ENCODE data around the gene SPTBN1. TPM values are rescaled to one million over a fixed set of nuclear protein-coding genes. Genes with fewer than 3 reads are reported as not detected.

The SPTBN1 gene
- total RNA-seq, 2 donors from 2014 or later = 321 to 326 TPM

- peak; percentile 79 for ATAC-seq
- DNase-seq = no peak
- intact Hi-C loops (cut with DNase I, micrococcal nuclease) = no loop called here
These were observed 153.5 kb downstream of the SPTBN1 start for GRCh38 chr2:54609647-54610046.

GRCh38 chr2:54610700-54611099, 154.6 kb downstream of the SPTBN1 start:
- intact Hi-C loops (cut with DNase I, micrococcal nuclease) = no loop called here
- no peak for DNase-seq
- ATAC-seq = no peak

- ATAC-seq (peak; percentile 22), DNase-seq (no peak)
- intact Hi-C loops (cut with DNase I, micrococcal nuclease) = no loop called here
These were observed 155.9 kb downstream of the SPTBN1 start for GRCh38 chr2:54611830-54612545.

- intact Hi-C loops (cut with DNase I, micrococcal nuclease) = no loop called here
- no peak for DNase-seq
- ATAC-seq = no peak
These were observed 157.3 kb downstream of the SPTBN1 start for GRCh38 chr2:54613386-54613785.

GRCh38 chr2:54613794-54614257, 157.7 kb downstream of the SPTBN1 start:
- no peak for DNase-seq
- ATAC-seq = peak; percentile 17
- intact Hi-C loops (cut with DNase I, micrococcal nuclease) = no loop called here

GRCh38 chr2:54614819-54615218, 158.7 kb downstream of the SPTBN1 start:
- DNase-seq = no peak
- intact Hi-C loops (cut with DNase I, micrococcal nuclease) = no loop called here
- ATAC-seq = no peak

- intact Hi-C loops (cut with DNase I, micrococcal nuclease) = no loop called here
- no peak for ATAC-seq
- DNase-seq = no peak
These were observed 159.9 kb downstream of the SPTBN1 start for GRCh38 chr2:54615832-54616534.

- intact Hi-C loops (cut with DNase I, micrococcal nuclease) = no loop called here
- DNase-seq (no peak), ATAC-seq (no peak)
These were observed 161.3 kb downstream of the SPTBN1 start for GRCh38 chr2:54617409-54617808.

GRCh38 chr2:54618646-54619565, 162.8 kb downstream of the SPTBN1 start:
- DNase-seq = no peak
- intact Hi-C loops (cut with DNase I, micrococcal nuclease) = no loop called here

GRCh38 chr2:54619660-54620231, 163.6 kb downstream of the SPTBN1 start:
- no peak for DNase-seq

More at GRCh38 chr2:54618646-54619565, 162.8 kb downstream of the SPTBN1 start:
- peak; percentile 28 for ATAC-seq

GRCh38 chr2:54620948-54621347, 164.8 kb downstream of the SPTBN1 start:
- DNase-seq (no peak), ATAC-seq (no peak)
- intact Hi-C loops (cut with DNase I, micrococcal nuclease) = no loop called here

More at GRCh38 chr2:54619660-54620231, 163.6 kb downstream of the SPTBN1 start:
- ATAC-seq = no peak
- intact Hi-C loops (cut with DNase I, micrococcal nuclease) = no loop called here

- no peak for DNase-seq
- intact Hi-C loops (cut with DNase I, micrococcal nuclease) = no loop called here
- ATAC-seq = no peak
These were observed 168.5 kb downstream of the SPTBN1 start for GRCh38 chr2:54624591-54625071.

GRCh38 chr2:54626131-54626530, 170.0 kb downstream of the SPTBN1 start:
- intact Hi-C loops (cut with DNase I, micrococcal nuclease) = no loop called here
- DNase-seq (no peak), ATAC-seq (no peak)

- no peak for DNase-seq
- intact Hi-C loops (cut with DNase I, micrococcal nuclease) = no loop called here
These were observed 170.8 kb downstream of the SPTBN1 start for GRCh38 chr2:54626884-54627283.

GRCh38 chr2:54627973-54628372, 171.8 kb downstream of the SPTBN1 start:
- intact Hi-C loops (cut with DNase I, micrococcal nuclease) = no loop called here
- DNase-seq (no peak), ATAC-seq (no peak)

More at GRCh38 chr2:54626884-54627283, 170.8 kb downstream of the SPTBN1 start:
- ATAC-seq = no peak

- no peak for DNase-seq
- ATAC-seq = no peak
- intact Hi-C loops (cut with DNase I, micrococcal nuclease) = no loop called here
These were observed 172.3 kb downstream of the SPTBN1 start for GRCh38 chr2:54628418-54628817.

GRCh38 chr2:54628957-54629356, 172.8 kb downstream of the SPTBN1 start:
- ATAC-seq (no peak), DNase-seq (no peak)
- intact Hi-C loops (cut with DNase I, micrococcal nuclease) = no loop called here

GRCh38 chr2:54629390-54629789, 173.3 kb downstream of the SPTBN1 start:
- ATAC-seq = no peak
- DNase-seq = no peak
- intact Hi-C loops (cut with DNase I, micrococcal nuclease) = no loop called here
